Liver (tissue), 3 donors: Measurements from ENCODE around the gene CCDC97.

ENCODE experiments used
- FOXA1 ChIP-seq: IDR thresholded peaks from 2 replicates; pipeline ENCODE4 v1.6.1; 2016; ENCODE audit warnings: antibody characterized with exemption
- GABPA ChIP-seq, 2 donors: IDR thresholded peaks in 1 of 2; conservative IDR thresholded peaks in 1 of 2; 2 replicates each; pipeline ENCODE4 v1.6.1; 2016; ENCODE audit warnings: antibody characterized with exemption in 2 of 2, mild to moderate bottlenecking in 1 of 2, moderate library complexity in 1 of 2
- HNF4A ChIP-seq, 2 donors: conservative IDR thresholded peaks; 2 replicates each; pipeline ENCODE4 v1.6.1; 2016; ENCODE audit warnings: antibody characterized with exemption in 2 of 2, mild to moderate bottlenecking in 2 of 2
- TF ChIP-seq, protein P1 (sequence below): IDR thresholded peaks from 2 replicates; pipeline ENCODE4 v1.6.1; 2016; ENCODE audit warnings: antibody characterized with exemption
- TF ChIP-seq, protein P2 (sequence below): fragments of 150-350 bp; IDR thresholded peaks from 2 replicates; pipeline ENCODE4 v1.5.1; 2017; ENCODE audit warnings: improper control_type of control experiment, low read depth, low read length; ENCODE audit not compliant: missing input control
- TF ChIP-seq, protein P3 (sequence below): IDR thresholded peaks from 2 replicates; pipeline ENCODE4 v1.6.1; 2016; ENCODE audit warnings: antibody characterized with exemption, mild to moderate bottlenecking
- TF ChIP-seq, protein P4 (sequence below): IDR thresholded peaks from 2 replicates; pipeline ENCODE4 v1.6.1; 2016; ENCODE audit warnings: antibody characterized with exemption
- donor health status: healthy.
- donor health status: healthy.

DNA sequence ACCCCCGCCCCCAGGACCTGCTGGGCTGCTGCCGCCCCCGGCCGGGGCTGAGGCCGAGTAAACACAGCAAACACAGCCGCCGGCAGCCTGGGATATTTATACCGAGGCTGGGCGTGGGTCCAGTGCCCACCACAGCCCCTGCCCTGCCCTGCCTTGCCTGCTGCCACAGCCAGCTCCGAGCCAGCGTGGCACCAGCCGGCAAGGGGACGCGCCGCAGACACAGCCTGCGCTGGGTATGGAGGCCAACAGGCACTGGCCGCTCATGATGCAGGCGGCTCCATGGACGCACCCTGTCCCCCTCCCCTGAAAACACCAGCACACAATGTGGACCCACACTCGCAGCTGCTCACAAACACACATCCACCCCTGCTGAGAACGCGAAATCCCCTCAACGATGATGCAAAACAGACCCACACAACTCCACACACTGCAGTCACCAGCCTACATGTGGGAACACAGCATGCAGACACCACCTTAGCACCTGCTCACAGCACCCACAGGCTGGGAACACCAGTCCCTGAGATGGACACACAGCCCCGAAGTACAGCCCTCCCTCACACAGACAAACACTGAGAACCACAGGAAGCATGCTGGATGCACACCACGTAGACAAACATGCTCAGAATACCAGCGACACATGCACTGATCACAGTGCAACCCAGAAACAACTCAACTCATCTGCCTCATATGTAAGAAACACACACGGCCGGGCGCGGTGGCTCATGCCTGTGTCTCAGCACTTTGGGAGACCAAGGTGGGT lies 16.2 kb downstream of the CCDC97 start:
- TF ChIP-seq, protein P1, sequence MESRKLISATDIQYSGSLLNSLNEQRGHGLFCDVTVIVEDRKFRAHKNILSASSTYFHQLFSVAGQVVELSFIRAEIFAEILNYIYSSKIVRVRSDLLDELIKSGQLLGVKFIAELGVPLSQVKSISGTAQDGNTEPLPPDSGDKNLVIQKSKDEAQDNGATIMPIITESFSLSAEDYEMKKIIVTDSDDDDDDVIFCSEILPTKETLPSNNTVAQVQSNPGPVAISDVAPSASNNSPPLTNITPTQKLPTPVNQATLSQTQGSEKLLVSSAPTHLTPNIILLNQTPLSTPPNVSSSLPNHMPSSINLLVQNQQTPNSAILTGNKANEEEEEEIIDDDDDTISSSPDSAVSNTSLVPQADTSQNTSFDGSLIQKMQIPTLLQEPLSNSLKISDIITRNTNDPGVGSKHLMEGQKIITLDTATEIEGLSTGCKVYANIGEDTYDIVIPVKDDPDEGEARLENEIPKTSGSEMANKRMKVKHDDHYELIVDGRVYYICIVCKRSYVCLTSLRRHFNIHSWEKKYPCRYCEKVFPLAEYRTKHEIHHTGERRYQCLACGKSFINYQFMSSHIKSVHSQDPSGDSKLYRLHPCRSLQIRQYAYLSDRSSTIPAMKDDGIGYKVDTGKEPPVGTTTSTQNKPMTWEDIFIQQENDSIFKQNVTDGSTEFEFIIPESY = no peak
- TF ChIP-seq, protein P2, sequence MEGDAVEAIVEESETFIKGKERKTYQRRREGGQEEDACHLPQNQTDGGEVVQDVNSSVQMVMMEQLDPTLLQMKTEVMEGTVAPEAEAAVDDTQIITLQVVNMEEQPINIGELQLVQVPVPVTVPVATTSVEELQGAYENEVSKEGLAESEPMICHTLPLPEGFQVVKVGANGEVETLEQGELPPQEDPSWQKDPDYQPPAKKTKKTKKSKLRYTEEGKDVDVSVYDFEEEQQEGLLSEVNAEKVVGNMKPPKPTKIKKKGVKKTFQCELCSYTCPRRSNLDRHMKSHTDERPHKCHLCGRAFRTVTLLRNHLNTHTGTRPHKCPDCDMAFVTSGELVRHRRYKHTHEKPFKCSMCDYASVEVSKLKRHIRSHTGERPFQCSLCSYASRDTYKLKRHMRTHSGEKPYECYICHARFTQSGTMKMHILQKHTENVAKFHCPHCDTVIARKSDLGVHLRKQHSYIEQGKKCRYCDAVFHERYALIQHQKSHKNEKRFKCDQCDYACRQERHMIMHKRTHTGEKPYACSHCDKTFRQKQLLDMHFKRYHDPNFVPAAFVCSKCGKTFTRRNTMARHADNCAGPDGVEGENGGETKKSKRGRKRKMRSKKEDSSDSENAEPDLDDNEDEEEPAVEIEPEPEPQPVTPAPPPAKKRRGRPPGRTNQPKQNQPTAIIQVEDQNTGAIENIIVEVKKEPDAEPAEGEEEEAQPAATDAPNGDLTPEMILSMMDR = no peak
- TF ChIP-seq, protein P3, sequence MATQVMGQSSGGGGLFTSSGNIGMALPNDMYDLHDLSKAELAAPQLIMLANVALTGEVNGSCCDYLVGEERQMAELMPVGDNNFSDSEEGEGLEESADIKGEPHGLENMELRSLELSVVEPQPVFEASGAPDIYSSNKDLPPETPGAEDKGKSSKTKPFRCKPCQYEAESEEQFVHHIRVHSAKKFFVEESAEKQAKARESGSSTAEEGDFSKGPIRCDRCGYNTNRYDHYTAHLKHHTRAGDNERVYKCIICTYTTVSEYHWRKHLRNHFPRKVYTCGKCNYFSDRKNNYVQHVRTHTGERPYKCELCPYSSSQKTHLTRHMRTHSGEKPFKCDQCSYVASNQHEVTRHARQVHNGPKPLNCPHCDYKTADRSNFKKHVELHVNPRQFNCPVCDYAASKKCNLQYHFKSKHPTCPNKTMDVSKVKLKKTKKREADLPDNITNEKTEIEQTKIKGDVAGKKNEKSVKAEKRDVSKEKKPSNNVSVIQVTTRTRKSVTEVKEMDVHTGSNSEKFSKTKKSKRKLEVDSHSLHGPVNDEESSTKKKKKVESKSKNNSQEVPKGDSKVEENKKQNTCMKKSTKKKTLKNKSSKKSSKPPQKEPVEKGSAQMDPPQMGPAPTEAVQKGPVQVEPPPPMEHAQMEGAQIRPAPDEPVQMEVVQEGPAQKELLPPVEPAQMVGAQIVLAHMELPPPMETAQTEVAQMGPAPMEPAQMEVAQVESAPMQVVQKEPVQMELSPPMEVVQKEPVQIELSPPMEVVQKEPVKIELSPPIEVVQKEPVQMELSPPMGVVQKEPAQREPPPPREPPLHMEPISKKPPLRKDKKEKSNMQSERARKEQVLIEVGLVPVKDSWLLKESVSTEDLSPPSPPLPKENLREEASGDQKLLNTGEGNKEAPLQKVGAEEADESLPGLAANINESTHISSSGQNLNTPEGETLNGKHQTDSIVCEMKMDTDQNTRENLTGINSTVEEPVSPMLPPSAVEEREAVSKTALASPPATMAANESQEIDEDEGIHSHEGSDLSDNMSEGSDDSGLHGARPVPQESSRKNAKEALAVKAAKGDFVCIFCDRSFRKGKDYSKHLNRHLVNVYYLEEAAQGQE = no peak
- TF ChIP-seq GABPA (IDR thresholded peaks at IDR 0.05 in 1 of 2, conservative IDR thresholded peaks at IDR 0.05 in 1 of 2) (no peak), FOXA1 (no peak), HNF4A (conservative IDR thresholded peaks at IDR 0.05) (no peak)
- TF ChIP-seq, protein P4, sequence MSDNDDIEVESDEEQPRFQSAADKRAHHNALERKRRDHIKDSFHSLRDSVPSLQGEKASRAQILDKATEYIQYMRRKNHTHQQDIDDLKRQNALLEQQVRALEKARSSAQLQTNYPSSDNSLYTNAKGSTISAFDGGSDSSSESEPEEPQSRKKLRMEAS = no peak
